ENCODE results near the gene CSF2.

DNA sequence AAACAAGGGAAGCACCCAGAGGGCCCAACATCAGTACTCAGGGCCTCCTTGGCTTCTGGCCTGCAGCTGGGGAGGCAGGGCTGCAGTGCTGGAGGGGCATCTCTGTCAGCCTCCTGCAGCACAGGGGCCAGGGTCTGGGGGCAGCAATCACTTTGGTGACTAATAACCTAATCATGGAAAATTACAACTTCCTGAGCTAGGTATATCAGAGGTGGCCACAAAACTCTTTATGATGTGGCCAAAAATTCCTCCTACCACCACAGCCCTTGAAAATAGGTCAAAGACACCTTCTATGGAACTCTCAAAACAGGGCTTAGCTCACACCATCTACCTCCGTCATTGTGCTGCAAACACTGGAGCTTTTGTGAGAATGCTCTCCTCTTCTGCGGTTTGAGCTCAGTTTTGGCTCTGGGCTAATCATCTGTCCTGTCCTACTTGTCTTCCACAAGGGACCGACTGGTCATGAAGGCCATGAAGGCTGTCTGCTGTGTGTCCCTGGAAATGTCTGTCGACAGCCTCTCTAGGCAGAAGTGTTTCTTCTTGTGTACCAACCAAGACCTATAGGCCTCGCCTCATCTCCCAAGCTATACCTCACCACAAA lies 28.6 kb downstream of the CSF2 start:
- TF ChIP-seq, protein P1, sequence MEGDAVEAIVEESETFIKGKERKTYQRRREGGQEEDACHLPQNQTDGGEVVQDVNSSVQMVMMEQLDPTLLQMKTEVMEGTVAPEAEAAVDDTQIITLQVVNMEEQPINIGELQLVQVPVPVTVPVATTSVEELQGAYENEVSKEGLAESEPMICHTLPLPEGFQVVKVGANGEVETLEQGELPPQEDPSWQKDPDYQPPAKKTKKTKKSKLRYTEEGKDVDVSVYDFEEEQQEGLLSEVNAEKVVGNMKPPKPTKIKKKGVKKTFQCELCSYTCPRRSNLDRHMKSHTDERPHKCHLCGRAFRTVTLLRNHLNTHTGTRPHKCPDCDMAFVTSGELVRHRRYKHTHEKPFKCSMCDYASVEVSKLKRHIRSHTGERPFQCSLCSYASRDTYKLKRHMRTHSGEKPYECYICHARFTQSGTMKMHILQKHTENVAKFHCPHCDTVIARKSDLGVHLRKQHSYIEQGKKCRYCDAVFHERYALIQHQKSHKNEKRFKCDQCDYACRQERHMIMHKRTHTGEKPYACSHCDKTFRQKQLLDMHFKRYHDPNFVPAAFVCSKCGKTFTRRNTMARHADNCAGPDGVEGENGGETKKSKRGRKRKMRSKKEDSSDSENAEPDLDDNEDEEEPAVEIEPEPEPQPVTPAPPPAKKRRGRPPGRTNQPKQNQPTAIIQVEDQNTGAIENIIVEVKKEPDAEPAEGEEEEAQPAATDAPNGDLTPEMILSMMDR (IDR thresholded peaks at IDR 0.05 in 4 of 5, conservative IDR thresholded peaks at IDR 0.05 in 1 of 5), result no peak
- TF ChIP-seq POLR2A (IDR thresholded peaks at IDR 0.05), result no peak
